Medulla oblongata (tissue), 1 donor: ENCODE results near the gene DAGLB.
"Not testable (repeated sequence)": the region's sequence is repeated elsewhere in the genome, so short reads cannot be mapped to it uniquely, and the experiment has no call there.

Experiments
- DNase-seq: peaks from one replicate; pipeline ENCODE4 v3.0.0-alpha.2; 2015; ENCODE audit errors: extremely low spot score

The DAGLB gene, protein sequence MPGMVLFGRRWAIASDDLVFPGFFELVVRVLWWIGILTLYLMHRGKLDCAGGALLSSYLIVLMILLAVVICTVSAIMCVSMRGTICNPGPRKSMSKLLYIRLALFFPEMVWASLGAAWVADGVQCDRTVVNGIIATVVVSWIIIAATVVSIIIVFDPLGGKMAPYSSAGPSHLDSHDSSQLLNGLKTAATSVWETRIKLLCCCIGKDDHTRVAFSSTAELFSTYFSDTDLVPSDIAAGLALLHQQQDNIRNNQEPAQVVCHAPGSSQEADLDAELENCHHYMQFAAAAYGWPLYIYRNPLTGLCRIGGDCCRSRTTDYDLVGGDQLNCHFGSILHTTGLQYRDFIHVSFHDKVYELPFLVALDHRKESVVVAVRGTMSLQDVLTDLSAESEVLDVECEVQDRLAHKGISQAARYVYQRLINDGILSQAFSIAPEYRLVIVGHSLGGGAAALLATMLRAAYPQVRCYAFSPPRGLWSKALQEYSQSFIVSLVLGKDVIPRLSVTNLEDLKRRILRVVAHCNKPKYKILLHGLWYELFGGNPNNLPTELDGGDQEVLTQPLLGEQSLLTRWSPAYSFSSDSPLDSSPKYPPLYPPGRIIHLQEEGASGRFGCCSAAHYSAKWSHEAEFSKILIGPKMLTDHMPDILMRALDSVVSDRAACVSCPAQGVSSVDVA

GRCh38 chr7:6447581-6448199, at the start of gene DAGLB:
Gene DAGLB, minus strand, starts transcription at chr7:6447954. Its CDS starts 112 bp downstream, at chr7:6447842.
- DNase-seq: peak; percentile 90

DNA sequence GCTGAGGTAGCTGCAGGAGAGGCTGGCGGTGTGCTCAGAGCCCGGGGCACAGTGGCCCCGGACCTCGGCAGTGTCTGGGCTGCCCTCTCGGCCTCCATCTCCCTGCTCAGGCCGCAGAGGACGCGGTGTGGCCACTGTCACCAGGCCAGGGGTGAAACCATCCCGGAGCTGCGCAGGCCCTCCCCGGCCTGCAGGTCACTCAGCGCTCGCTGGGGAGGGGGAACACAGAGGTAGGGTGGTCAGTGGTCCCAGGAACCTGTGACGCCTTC, 49.8 kb upstream of the DAGLB start:
- DNase-seq: no peak

DNA sequence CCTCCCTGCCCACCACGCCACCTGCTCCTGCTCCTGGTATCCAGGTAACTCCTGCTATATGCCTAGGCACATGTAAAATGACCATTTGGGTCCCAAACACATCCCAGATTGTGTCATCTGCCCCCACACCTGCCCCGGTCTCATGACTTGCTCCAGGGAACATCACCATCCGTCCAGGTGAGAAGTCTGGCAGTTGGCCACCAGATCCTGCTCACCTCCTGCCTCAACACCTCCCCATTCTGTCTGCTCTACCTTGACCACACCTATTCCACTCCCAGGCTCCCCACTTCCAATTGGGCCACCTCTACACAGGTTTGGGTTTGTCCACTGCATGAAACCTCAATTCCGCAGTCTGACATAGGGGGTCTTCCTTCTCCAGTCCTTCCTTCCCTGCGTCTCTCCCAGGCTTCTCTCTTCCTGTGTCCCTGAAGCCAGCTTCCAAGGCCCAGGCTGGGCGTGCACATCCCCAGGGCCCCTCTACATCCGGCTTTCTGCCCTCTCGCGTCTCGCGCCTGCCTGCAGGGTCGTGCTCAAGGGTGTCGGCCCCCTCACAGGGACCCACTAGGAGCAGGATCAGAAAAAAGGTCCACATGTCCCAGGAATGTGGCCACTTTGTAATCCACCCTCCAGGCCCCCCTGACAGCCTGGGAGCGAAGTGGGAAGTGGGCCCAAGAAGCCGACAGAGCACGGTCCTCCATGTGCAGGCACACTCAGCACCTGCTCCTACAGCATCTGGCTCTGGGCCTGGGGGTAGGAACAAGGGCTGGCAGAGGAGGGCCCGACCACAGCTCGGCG, 49.3 kb upstream of the DAGLB start:
- no peak for DNase-seq

GRCh38 chr7:6495597-6496262, 48.0 kb upstream of the DAGLB start:
- no peak for DNase-seq

- DNase-seq: no peak
These were observed 46.6 kb upstream of the DAGLB start for GRCh38 chr7:6494365-6494764.

- DNase-seq: no peak
These were observed 43.4 kb upstream of the DAGLB start for GRCh38 chr7:6491194-6491593.

DNA sequence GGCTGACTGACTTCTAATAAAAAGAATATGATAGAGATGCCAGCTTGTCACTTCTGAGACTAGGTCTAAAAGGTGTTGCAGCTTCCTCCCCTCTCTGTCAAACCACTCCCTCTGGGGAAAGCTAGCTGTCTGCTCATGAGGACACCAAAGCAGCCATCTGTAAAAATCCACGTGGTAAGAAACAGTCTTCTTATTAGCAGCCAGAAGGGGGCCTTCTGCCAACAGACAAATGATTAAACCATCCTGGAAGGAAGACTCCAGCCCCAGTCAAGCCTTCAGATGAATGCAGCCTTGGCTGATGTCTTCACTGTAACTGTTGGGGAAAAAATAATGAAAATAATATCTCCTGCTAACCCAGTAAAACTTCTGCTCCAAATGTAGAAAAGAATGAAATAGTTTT, 41.9 kb upstream of the DAGLB start:
- no peak for DNase-seq

- no peak for DNase-seq
These were observed 39.4 kb upstream of the DAGLB start for GRCh38 chr7:6487184-6487545.

GRCh38 chr7:6486438-6487183, 38.9 kb upstream of the DAGLB start:
- DNase-seq: no peak

- DNase-seq: no peak
These were observed 35.0 kb upstream of the DAGLB start for GRCh38 chr7:6482743-6483119.

DNA sequence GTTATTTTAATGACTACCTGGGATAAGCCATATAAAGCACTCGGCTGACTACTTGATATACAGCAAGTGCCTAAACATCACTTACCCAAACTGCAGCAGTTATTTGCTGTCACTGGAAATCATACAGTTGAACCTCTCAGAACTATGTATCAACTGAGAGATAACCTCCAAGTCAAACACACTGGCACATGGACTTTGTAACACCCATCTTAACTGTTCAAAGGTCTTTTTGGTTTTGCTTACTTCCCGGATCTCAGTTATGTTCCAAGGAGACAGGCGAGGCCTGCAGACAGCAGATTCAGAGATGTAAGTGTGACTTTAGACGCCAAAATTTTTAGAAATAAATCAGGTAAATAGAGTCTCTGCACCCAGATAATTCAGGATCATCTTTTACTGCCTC, 34.6 kb upstream of the DAGLB start:
- no peak for DNase-seq

- DNase-seq: no peak
These were observed 33.7 kb upstream of the DAGLB start for GRCh38 chr7:6481445-6481844.

DNA sequence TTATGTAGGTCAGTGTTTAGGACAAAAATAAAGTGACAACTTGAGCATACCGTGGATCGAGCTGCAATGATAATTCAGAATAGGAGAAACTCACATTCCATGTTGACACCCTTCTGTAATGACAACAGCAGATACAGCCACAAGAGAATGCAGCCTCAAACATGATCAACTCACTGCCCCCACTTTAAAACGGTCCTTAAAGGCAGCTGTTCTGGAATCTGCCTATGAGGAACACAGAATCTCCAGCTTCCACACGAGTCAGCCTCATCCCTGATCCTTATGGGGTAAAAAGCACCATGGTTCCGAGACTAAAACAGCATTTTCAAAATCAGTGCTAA, 32.5 kb upstream of the DAGLB start:
- DNase-seq: no peak

- no peak for DNase-seq
These were observed 31.3 kb upstream of the DAGLB start for GRCh38 chr7:6479067-6479466.

DNA sequence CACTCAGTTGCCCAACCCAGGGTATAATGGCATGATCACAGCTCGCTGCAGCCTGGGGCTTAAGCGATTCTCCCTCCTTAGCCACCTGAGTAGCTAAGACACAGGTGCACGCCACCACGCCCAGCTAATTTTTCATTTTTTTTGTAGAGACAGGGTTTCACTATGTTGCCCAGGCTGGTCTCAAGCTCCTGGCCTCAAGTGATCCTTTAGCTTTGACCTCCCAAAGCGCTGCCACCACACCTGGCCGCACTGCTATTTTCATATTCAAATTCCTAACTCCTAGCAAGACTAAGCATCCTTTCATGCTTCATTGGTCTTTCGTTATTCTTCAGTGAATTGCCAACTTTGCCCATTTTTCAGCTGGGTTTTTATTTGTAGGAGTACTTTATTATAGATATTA, 30.4 kb upstream of the DAGLB start:
- DNase-seq: no peak

- no peak for DNase-seq
These were observed 29.5 kb upstream of the DAGLB start for GRCh38 chr7:6477318-6477660.

DNA sequence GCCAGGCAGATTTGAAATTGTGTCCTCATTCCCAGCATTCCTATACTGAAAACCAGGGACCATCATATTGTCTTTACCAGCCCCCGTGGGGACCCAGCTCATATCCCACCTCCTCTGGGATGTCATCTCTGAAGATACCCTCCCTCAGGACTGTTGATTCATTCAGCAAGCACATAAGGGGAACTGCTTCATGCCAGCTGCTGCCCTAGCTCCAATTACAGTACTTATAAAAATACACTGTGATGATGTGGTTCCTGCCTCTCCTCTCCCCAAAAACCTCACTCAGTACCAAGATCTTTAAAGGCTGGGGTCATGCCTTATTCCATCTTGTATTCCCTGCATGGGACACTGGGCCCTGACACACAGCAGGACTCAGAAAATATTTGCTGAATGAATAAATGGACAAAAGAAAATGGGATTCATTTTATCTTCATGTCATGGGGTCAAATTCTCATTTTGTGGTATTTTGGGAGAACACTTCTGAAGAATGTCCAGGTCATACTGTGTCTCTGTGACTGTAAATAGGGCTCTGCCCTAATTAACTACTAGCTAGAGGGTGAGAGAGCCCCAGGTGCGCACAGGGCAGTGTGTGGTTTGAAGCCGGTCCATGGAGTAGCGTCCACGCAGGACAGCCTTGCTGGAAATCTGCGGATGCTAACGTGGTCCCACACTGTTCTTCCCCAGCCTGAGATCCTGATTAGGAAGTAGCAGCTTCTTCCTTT, 29.0 kb upstream of the DAGLB start:
- peak; percentile 26 for DNase-seq

DNA sequence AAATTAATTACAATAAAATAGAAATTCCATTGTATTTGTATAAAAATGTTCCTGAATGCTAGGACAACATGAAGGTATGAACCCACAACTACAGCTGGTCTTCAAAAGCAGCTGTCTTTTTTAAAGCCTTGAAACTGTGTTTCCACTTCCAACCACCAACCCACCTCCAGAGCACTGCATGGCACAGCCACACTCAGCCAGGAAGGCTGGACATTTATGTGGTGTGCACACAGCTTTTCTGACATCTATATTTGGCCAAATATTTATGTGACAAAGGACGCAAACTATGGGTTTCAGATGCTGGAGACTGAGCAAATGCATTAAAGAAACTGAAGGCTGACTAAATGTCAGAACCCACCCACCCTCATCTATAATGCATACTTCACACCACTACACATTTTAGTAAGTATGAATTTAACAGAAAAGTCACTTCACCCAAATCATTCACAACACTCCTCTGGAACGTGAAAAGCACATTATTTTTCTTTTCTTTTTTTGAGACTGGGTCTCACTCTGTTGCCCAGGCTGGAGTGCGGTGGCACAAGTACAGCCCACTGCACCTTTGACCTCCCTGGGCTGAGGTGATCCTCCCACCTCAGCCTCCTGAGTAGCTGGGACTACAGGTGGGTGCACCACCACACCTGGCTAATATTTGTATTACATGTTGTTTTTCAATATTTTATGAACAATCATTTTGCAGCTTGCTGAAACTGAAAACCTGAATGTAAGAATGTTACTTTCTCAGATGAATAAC, 27.9 kb upstream of the DAGLB start:
- DNase-seq: no peak

- DNase-seq: no peak
These were observed 18.1 kb upstream of the DAGLB start for GRCh38 chr7:6465862-6466261.

DNA sequence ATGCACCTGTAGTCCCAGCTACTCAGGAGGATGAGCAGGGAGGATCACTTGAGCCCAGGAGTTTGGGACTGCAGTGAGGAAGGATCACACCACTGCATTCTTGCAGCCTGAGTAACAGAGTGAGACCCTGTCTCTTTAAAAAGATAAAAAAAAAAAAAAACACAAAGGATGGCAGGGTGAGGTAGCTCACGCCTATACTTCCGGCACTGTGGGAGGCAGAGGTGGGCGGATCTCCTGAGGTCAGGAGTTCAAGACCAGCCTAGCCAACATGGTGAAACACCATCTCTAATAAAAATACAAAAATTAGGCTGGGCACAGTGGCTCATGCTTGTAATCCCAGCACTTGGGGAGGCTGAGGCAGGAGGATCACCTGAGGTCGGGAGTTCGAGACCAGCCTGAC, 15.9 kb upstream of the DAGLB start:
- DNase-seq: not testable (repeated sequence)
